ENCODE measurements around the gene KLHL30. TPM values are rescaled to one million over a fixed set of nuclear protein-coding genes. Genes with fewer than 3 reads are reported as not detected.

KLHL30 gene
- total RNA-seq, 4 donors from 2014 or later = 0.20 to 0.67 (median 0.38) TPM

DNA sequence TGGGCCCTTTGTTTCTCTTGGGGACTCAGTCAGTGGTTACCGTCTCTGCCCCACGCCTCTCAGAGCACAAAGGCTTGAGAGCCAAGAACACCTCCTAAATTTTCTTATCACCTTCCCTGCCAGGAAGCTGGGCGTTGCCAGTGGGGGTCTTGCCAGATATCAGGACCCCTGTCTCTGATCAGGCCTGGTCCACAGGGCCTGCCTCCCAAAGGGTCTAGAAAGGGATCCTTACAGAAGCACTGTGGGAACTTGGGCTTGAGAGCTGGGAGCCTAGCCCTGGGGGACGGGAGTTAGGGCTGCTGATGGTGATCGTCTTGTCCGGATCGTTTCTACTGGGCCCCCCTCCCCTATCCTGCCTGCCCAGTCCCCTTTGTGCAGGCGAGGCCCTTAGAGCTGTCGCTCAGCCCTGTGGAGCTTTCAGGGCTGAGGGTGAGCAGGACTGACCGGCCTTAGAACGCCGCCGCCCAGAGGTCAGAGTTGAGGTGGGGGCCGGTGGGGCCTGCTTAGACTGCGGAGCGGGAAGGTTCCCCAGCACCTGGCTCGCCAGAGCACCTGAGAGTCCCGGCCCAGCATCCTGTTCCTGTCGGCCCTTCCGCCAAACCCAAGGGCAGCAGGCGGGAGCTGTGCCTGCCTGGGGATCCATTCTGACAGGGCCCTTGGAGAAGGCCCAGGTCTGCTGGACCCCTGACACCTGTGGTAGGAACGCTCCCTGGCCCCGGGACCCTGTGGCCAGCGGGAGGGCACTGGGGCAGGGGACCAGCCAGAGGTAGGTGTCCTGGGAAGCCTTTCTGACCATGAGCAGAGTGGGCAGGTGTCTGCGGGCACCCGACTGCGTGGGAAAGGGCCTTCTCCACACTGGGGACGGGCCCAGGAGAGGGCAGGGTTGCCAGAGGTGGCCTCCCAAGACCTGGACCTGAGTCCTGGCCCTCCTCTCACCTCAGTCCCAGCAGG lies 37.4 kb upstream of the KLHL30 start:
- Histone ChIP-seq H3K36me3 (no peaks in the 10 kb centered on the region), H3K9me3 (no peaks in the 10 kb centered on the region), H3K27me3 (no peaks in the 10 kb centered on the region), H3K4me1 (peaks cover 0 to 6% of the 10 kb centered on the region in 2 donors), H3K27ac (no peak overlapping the region), H3K4me3 (replicated peaks in 1 of 3) (no peak overlapping the region)
- WGBS, 2 donors = 87 to 90% methylated on average over 4 to 25 of the region's 28 CpGs
- TF ChIP-seq CTCF (IDR thresholded peaks at IDR 0.05) (no peak), POLR2A (IDR thresholded peaks at IDR 0.05) (no peak)
- DNase-seq = no peak
- intact Hi-C loops (cut with DNase I) = no loop called here

DNA sequence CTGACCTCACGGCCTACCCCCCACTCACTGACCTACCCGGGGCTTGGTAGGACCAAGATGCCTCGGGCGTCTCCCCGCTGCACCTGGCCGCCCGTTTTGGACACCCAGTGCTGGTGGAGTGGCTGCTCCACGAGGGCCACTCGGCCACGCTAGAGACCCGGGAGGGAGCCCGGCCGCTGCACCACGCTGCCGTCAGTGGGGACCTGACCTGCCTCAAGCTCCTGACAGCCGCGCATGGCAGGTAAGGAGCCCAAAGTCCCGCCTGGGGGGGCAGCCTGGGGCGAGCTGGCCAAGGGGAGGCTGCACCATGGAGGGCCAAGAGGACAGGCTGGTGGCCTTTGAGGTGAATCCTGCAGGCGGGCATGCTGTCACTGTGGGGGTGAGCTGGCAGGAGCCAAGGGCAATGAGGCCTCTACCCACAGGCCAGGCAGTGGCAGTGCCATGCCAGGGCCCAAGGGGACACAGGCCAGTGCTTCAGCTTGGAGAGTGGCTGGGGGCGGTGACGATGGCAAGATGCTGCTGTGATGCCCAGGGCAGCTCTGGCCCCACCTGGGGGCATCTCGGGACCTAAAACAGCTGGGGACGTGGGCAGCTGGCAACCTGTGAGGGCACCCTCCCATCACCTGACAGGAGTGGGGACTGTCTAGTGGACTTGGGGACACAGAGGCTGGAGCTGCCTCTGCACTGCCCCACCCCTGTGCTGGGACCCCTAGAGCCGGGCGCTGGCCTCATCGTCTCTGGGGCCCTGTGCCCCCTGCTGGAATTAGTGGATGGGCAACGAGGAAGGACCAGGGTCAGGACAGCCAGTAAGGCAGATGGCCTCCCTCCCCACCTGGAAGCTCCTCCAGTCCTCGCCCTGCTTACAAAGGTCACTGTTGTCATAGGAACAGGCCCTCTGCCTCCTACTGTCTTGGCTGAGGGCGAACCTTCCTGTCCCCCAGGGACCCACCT lies 36.3 kb upstream of the KLHL30 start:
- H3K27ac ChIP-seq = no peak overlapping the region
- no peaks in the 10 kb centered on the region for H3K9me3 ChIP-seq
- 82 to 91% methylated on average over 11 to 12 of the region's 30 CpGs for WGBS, 2 donors
- H3K4me3 ChIP-seq (replicated peaks in 1 of 3) = no peak overlapping the region
- H3K27me3 ChIP-seq = no peaks in the 10 kb centered on the region
- peak; percentile 46 to 56 for DNase-seq
- peaks cover 0 to 6% of the 10 kb centered on the region in 2 donors for H3K4me1 ChIP-seq
- H3K36me3 ChIP-seq = no peaks in the 10 kb centered on the region
- intact Hi-C loops (cut with DNase I) = no loop called here
- TF ChIP-seq CTCF (IDR thresholded peaks at IDR 0.05) (no peak), POLR2A (IDR thresholded peaks at IDR 0.05) (no peak)

GRCh38 chr2:238102865-238103264 lies 35.6 kb upstream of the KLHL30 start:
- Histone ChIP-seq H3K4me1 (peaks cover 0 to 6% of the 10 kb centered on the region in 2 donors), H3K27me3 (no peaks in the 10 kb centered on the region), H3K36me3 (no peaks in the 10 kb centered on the region), H3K27ac (no peak overlapping the region), H3K4me3 (replicated peaks in 1 of 3) (no peak overlapping the region), H3K9me3 (no peaks in the 10 kb centered on the region)
- TF ChIP-seq CTCF (IDR thresholded peaks at IDR 0.05) (no peak), POLR2A (IDR thresholded peaks at IDR 0.05) (no peak)
- DNase-seq = no peak
- WGBS, 2 donors = 89 to 93% methylated on average over 10 of the region's 10 CpGs
- intact Hi-C loops (cut with DNase I) = no loop called here

DNA sequence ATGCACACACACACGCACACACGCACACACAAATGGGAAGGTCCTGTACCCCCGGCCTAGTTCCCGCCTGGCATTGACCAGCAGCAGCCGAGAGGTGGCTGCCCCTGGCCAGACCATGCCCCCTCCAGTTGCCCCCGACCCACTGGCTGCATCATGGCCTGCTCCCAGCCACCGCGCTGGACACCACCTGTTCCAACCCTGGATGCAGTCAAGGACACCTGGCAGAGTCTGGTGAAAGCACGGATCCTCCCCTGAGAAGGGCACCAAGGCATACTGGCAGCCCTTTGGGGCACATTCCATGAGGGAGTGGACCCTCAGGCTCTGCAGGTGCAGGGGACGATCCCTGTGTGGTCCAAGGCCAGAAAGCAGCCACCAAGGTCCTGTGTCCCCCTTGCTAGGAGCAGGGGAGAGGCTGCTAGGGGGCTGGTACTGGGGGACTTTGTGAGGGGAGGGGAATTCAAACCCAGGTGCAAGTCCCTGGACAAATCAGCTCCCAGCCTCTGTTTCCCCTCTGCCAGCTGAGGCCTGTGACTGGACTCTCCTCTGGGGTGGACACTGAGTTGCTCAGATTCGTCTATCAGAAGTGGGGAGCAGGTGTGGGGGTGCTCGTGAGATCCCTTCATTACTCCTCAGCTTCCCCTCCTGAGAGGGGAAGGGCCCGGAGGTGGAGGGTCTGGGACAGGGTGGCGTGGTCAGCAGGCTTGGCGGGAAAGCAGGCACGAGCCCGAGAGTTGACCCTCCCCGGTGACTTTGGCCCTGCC lies 34.8 kb upstream of the KLHL30 start:
- 92 to 95% methylated on average over 13 to 16 of the region's 18 CpGs for WGBS, 2 donors
- H3K4me3 ChIP-seq (replicated peaks in 1 of 3) = no peak overlapping the region
- no peak for DNase-seq

More for the DNA sequence above, 34.8 kb upstream of the KLHL30 start:
- peaks cover 0 to 6% of the 10 kb centered on the region in 2 donors for H3K4me1 ChIP-seq
- TF ChIP-seq CTCF (IDR thresholded peaks at IDR 0.05) (no peak), POLR2A (IDR thresholded peaks at IDR 0.05) (no peak)
- intact Hi-C loops (cut with DNase I) = no loop called here
- no peaks in the 10 kb centered on the region for H3K9me3 ChIP-seq
- no peak overlapping the region for H3K27ac ChIP-seq
- H3K36me3 ChIP-seq = no peaks in the 10 kb centered on the region
- no peaks in the 10 kb centered on the region for H3K27me3 ChIP-seq
